Stimulated activated CD8-positive, alpha-beta memory T cell treated with anti-CD3 and anti-CD28 coated beads, Interleukin-15, amount 100 ng/mL, for 24 hours (primary cell): ENCODE results near the gene ACADL.
"Not testable (repeated sequence)": the region's sequence is repeated elsewhere in the genome, so short reads cannot be mapped to it uniquely, and the experiment has no call there.

Experiments used
- DNase-seq: peaks from one replicate; pipeline ENCODE4 v3.0.0-alpha.2; 2020; ENCODE audit warnings: low read depth

The ACADL gene

DNA sequence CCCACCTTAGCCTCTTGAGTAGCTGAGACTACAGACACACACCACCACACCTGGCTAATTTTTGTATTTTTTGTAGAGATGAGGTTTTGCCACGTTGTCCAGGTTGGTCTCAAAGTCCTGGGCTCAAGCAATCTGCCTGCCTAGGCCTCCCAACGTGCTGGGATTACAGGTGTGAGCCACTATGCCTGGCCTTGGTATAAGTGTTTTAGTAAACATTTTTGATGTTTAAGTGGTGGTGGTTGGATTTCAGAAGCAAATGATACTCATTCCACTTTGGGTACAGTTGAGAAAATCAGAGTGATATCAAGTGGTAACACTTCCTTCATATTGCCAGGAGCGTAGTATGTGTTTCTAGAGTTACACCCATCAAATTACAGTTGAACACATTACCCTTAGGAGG is 25.4 kb downstream of the ACADL start:
- DNase-seq, result no peak

- no peak for DNase-seq
These were observed 26.0 kb downstream of the ACADL start for GRCh38 chr2:210199186-210199765.

DNA sequence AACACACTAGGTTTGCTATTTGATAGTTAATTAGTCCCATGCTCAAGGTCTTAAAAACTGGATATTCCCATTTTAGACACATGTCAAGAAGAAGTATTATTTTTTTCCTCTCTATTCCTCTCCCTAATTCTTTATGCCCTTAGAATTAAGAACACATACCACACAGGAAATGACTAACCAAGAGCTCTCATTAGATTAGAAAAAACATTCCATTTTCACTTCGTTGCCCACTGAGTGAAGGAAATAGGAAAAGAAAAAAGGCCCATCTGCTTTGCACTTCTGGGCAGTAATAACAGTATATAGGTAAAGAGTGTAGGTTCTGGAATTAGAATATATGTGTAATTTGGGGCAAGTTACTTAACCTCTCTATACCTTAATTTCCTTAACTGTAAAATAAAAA is 26.9 kb downstream of the ACADL start:
- no peak for DNase-seq

DNA sequence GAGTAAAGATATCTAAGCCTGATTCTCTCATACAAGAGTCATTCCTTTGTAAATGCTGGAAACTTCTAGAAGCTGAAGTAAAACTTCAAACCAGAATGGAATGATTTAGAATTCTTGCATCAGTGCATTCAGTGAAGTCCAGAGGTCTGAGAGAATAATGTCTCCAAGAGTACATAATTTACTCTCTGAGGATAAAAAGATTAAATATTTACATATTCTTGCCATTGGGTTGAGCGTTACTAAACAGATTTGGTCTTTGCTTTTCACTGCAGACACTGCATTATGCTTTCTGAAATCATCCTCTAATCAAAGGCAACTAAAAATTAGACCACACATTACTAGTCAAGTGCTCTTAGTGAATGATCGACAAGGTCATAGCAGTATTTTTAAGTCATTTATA is 27.5 kb downstream of the ACADL start:
- DNase-seq, result no peak

DNA sequence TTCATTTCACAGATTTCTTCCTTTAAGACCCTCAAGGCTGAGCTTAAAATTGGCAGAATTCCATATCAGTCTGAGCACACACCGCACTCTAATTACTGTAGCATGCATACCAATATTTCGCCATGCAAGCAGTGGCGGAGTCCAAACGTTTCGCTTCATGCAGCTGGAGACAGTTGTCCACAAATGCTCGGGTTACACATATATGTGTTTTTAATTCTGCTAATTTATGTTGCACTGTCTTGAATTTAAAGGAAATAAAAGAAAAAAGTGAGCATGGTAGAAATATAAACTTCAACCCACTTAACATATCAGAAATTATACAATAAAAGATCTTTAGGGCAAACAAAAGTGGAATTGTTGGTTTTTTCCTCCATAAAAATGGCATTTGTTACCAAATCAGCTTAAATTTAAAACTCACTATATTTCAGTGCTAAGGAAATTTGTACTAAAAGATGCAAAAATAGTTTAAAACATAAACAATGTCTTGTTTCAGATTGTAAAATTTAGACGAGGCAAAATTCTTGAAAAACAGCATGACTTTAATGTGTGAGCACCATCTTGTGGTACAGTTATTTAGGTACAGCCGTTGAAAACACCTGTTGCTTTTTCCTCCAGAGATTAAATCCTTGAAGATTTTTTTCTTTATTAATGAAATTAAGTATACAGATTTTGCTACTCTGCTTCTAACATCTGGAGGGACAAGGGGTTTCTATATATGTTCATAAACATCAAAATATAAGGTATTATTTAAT is 30.0 kb downstream of the ACADL start:
- no peak for DNase-seq

- no peak for DNase-seq
These were observed 34.9 kb downstream of the ACADL start for GRCh38 chr2:210190345-210190744.

GRCh38 chr2:210189452-210190138 is 35.7 kb downstream of the ACADL start:
- no peak for DNase-seq

GRCh38 chr2:210188755-210189154 is 36.5 kb downstream of the ACADL start:
- no peak for DNase-seq

- DNase-seq, result no peak
These were observed 37.1 kb downstream of the ACADL start for GRCh38 chr2:210188190-210188589.

GRCh38 chr2:210183936-210184335 is 41.3 kb downstream of the ACADL start:
- not testable (repeated sequence) for DNase-seq

GRCh38 chr2:210181606-210182088 is 43.6 kb downstream of the ACADL start:
- DNase-seq, result not testable (repeated sequence)

DNA sequence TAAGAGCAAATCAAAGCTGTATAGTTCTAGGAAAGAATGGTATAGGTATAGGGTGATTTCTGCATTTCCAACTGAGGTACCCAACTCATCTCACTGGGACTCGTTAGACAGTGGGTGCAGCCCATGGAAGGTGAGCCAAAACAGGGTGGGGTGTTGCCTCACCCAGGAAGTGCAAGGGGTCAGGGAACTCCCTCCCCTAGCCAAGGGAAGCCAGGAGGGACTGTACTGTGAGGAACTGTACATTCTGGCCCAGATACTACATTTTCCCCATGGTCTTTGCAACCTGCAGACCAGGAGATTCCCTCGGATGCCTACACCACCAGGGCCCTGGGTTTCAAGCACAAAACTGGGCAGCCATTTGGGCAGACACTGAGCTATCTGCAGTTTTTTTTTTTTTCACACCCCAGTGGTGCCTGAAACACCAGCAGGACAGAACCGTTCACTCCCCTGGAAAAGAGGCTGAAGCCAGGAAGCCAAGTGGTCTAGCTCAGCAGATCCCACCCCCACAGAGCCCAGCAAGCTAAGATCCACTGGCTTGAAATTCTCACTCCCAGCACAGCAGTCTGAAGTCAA is 44.1 kb downstream of the ACADL start:
- not testable (repeated sequence) for DNase-seq

DNA sequence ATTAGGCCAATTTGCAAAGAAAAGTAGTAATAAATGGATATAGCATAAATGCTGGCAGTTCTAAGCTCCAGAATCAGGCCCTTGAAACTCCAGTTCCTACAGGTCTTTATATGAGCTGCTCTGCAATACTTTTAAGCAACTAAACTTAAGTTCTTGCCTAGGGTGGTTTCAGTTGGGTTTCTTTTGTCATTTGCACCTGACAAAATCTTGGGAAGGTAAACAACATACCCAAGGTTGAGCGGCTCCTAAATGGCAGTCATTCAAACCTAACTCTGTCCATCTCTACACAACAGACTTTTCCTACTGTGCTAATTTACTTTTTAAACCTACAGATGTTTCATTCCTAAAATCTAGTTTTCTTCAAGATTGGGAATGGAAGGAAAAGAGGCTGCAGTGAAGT is 44.8 kb downstream of the ACADL start:
- no peak for DNase-seq

DNA sequence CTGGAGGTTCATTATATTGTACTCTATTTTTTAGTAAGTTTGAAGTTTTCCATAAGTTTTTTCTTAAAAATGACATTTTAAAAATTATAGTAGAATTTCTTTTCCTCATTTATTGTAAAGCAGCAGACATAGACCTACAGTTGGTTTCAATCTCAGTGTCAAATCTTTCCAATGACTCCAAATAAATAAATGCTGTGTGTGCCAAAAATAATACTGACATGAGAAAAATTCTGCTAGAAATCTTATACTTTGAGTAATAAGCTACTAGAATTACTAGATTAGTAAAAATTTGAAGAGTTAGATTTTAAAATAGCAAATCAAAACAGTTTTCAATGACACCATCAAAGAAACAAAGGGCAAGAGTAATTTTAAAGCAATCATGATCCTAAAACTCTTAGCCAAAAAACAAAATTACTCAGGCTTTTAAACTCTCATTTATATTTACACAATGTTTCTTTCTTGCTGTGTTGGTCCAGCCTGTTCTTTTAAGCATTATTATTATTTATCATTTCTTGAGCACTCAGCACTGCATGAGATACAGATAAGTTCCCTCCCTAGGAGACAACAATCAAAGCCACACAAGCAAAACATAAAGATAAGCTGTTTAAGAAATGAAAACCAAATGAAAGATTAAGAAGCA is 45.8 kb downstream of the ACADL start:
- DNase-seq, result no peak

- DNase-seq, result no peak
These were observed 47.5 kb downstream of the ACADL start for GRCh38 chr2:210177769-210178168.

DNA sequence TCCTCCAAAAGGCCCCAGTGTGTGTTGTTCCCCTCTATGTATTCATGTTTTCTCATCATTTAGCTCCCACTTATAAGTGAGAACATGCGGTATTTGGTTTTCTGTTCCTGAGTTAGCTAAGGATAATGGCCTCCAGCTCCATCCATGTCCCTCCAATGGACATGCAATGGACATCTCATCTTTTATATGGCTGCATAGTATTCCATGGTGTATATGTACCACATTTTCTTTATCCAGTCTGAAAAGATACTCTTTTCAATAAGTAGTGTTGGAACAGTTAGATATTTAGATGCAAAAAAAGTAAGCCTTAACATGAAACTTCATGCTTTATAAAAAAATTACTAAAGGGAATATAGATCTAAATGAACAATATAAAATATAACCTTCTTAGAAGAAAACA is 48.1 kb downstream of the ACADL start:
- not testable (repeated sequence) for DNase-seq

- DNase-seq, result no peak
These were observed 51.2 kb downstream of the ACADL start for GRCh38 chr2:210174086-210174485.

DNA sequence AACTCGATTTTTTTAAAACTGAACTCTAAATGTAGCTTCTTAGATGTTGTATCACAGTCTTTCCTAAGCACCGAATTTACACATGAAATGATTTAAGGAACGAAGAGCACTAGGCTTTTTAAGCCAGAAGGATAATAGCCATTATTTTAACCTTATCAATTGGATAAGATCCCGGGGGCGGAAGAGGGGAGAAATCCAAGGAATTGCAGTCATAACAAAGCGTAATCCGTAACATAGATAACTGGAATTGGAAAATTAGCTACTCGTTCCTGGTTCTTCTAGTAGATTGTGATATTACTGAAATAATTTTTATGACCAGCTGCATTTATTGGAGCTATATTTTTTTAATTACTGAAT is 53.0 kb downstream of the ACADL start:
- DNase-seq, result no peak

GRCh38 chr2:210171309-210172218 is 53.7 kb downstream of the ACADL start, which contains the start of gene KANSL1L:
KANSL1L (minus strand) TSS chr2:210171409; CDS start chr2:210154582, 16,827 bp downstream.
- peak; percentile 97 for DNase-seq

- DNase-seq, result peak; percentile 92
These were observed 54.6 kb downstream of the ACADL start for GRCh38 chr2:210170446-210171303.

DNA sequence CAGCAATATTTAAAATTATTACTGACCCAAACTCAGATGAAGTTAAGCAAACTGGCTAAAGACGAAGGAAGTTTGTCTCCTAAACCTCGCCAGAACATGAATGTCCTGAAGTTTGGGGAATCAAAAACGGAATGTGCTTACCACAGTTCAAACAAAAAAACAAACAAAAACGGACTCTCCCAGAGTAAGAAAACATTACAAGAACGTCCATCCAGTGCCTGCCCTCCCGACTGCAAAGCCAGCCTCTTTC is 55.1 kb downstream of the ACADL start:
- no peak for DNase-seq
